ENCODE data around the gene SHROOM1. TPM values are rescaled to one million over a fixed set of nuclear protein-coding genes. Genes with fewer than 3 reads are reported as not detected.

Gene SHROOM1
- total and polyA plus RNA-seq, 12 donors: 1.3 to 18.3 (median 5.3) TPM

GRCh38 chr5:132837868-132838267 lies 7.4 kb upstream of the SHROOM1 start:
- no peak for DNase-seq
- Histone ChIP-seq H3K27ac (no peak overlapping the region), H3K4me1 (replicated peaks in 1 of 2) (no peaks in the 10 kb centered on the region), H3K36me3 (replicated peaks in 1 of 2) (no peaks in the 10 kb centered on the region), H3K9me3 (replicated peaks in 1 of 3) (no peaks in the 10 kb centered on the region), H3K4me3 (no peak overlapping the region), H3K27me3 (no peaks in the 10 kb centered on the region)
- intact Hi-C loops (cut with DNase I): no loop called here
- no peak for TF ChIP-seq CTCF (IDR thresholded peaks at IDR 0.05)
- TF ChIP-seq POLR2A (IDR thresholded peaks at IDR 0.05): no peak
- 74 to 100% (median 84%) methylated on average over 2 of the region's 2 CpGs for WGBS, 4 donors

- H3K9me3 ChIP-seq (replicated peaks in 1 of 3): no peaks in the 10 kb centered on the region
- H3K27me3 ChIP-seq: no peaks in the 10 kb centered on the region
- no peak for DNase-seq
- H3K4me1 ChIP-seq (replicated peaks in 1 of 2): no peaks in the 10 kb centered on the region
- no peak overlapping the region for H3K27ac ChIP-seq
- WGBS, 4 donors: 70 to 97% (median 90%) methylated on average over 1 of the region's 1 CpG
- H3K4me3 ChIP-seq: no peak overlapping the region
- intact Hi-C loops (cut with DNase I): no loop called here
- TF ChIP-seq CTCF (IDR thresholded peaks at IDR 0.05) (no peak), POLR2A (IDR thresholded peaks at IDR 0.05) (no peak)
- H3K36me3 ChIP-seq (replicated peaks in 1 of 2): no peaks in the 10 kb centered on the region
These were observed 6.4 kb upstream of the SHROOM1 start for GRCh38 chr5:132836852-132837251.

DNA sequence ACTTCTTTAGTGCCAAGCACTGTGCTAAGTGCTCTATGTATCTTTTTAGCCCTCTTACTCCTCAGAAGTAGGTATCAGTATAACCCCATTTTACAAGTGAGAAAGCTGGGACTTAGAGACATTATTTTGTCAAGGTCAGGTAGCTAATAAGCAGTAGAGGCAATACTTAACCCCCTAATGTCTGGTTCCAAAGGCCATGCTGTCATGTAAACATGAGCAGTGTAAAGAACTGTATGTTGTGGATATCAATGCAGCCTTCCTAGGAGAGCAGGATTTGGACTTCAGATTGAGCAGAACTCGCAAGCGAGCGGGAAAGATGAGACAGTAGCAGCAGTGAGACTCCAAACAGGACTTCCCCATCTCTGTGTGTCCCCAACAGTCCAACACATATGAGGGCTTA lies 3.6 kb upstream of the SHROOM1 start:
- no peak for TF ChIP-seq POLR2A (IDR thresholded peaks at IDR 0.05)
- no peak for TF ChIP-seq CTCF (IDR thresholded peaks at IDR 0.05)
- H3K27ac ChIP-seq: no peak overlapping the region
- DNase-seq: no peak
- no peaks in the 10 kb centered on the region for H3K9me3 ChIP-seq (replicated peaks in 1 of 3)
- no peaks in the 10 kb centered on the region for H3K36me3 ChIP-seq (replicated peaks in 1 of 2)
- peaks cover 6 to 7% of the 10 kb centered on the region in 2 donors for H3K4me1 ChIP-seq (replicated peaks in 1 of 2)
- intact Hi-C loops (cut with DNase I): loop anchor here in 1 of 2 donors (5.0 kb wide), 1 partner anchor 33 kb away; the partner anchor contains the start of genes GDF9 and UQCRQ
- H3K4me3 ChIP-seq: no peak overlapping the region
- H3K27me3 ChIP-seq: no peaks in the 10 kb centered on the region
- WGBS, 4 donors: 91 to 100% (median 97%) methylated on average over 3 of the region's 3 CpGs

GRCh38 chr5:132832612-132833011 lies 2.2 kb upstream of the SHROOM1 start:
- H3K9me3 ChIP-seq (replicated peaks in 1 of 3): no peaks in the 10 kb centered on the region

More at GRCh38 chr5:132832612-132833011, 2.2 kb upstream of the SHROOM1 start:
- Histone ChIP-seq H3K4me3 (no peak overlapping the region), H3K27ac (no peak overlapping the region), H3K27me3 (no peaks in the 10 kb centered on the region), H3K36me3 (replicated peaks in 1 of 2) (no peaks in the 10 kb centered on the region), H3K4me1 (replicated peaks in 1 of 2) (peaks cover 6 to 7% of the 10 kb centered on the region in 2 donors)
- no peak for DNase-seq
- intact Hi-C loops (cut with DNase I): loop anchor here in 1 of 2 donors (5.0 kb wide), 1 partner anchor 35 kb away; the partner anchor contains the start of genes GDF9 and UQCRQ
- TF ChIP-seq CTCF (IDR thresholded peaks at IDR 0.05): no peak
- no peak for TF ChIP-seq POLR2A (IDR thresholded peaks at IDR 0.05)
- WGBS, 4 donors: 85 to 95% (median 88%) methylated on average over 5 of the region's 5 CpGs
